ENCODE data around the gene GCN1. TPM values are rescaled to one million over a fixed set of nuclear protein-coding genes. Genes with fewer than 3 reads are reported as not detected.

The GCN1 gene
- total RNA-seq, 6 experiments from 2014 or later = 76.5 to 102 (median 83.1) TPM

GRCh38 chr12:120094485-120094884 is 100.0 kb downstream of the GCN1 start:
- H3K4me3 Mint-ChIP-seq = no peak overlapping the region

DNA sequence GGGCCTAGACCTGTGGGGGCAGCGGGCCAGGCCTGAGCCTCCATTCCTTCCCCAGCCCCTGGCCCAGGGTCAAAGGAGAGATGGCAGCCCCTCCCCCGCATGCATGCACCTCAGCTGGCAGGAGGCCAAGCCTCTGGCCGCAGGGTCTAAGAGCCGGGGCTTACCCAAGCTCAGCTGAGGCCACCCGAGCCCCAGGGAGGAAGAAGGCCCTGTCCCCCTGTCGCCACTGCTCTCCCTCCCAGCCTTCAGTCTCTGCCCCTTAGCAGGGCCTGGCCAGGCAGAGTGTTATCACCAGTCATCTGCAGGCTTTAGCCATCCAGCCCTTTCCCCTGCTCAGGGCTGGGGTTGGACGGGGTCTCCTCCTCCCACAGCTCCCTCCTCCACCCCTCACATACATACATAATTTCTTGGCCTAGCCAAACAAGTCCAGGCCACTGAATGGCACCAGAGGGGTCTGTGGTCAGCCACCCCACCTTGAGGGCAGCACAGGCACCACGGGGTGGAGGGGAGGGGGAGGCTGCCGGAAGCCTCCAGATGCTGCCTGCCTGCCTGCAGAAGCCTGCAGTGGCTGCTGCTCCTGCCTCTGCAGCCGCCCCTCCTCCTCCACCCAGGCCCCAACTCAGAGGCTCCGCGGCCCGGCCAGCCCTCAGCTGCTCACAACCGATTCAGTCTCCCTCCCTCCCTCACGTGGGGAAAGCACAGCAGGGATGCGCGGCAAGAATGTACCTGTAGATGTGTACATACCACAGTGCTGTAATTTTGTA is 100.7 kb downstream of the GCN1 start:
- H3K27ac Mint-ChIP-seq = no peak overlapping the region
- H3K36me3 Mint-ChIP-seq (ENCODE audit: low read depth) = peaks cover 8% of the 10 kb centered on the region
- DNase-seq = no peak
- H3K4me1 Mint-ChIP-seq (ENCODE audit: low read depth) = no peaks in the 10 kb centered on the region
- peaks cover 2% of the 10 kb centered on the region; the same call in 1 of the 2 replicates for H3K27me3 Mint-ChIP-seq (ENCODE audit: insufficient read depth)
- TF ChIP-seq, protein P1, sequence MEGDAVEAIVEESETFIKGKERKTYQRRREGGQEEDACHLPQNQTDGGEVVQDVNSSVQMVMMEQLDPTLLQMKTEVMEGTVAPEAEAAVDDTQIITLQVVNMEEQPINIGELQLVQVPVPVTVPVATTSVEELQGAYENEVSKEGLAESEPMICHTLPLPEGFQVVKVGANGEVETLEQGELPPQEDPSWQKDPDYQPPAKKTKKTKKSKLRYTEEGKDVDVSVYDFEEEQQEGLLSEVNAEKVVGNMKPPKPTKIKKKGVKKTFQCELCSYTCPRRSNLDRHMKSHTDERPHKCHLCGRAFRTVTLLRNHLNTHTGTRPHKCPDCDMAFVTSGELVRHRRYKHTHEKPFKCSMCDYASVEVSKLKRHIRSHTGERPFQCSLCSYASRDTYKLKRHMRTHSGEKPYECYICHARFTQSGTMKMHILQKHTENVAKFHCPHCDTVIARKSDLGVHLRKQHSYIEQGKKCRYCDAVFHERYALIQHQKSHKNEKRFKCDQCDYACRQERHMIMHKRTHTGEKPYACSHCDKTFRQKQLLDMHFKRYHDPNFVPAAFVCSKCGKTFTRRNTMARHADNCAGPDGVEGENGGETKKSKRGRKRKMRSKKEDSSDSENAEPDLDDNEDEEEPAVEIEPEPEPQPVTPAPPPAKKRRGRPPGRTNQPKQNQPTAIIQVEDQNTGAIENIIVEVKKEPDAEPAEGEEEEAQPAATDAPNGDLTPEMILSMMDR (IDR thresholded peaks at IDR 0.05) = no peak
- no peaks in the 10 kb centered on the region for H3K9me3 Mint-ChIP-seq
- no peak overlapping the region for H3K4me3 Mint-ChIP-seq

More at GRCh38 chr12:120094485-120094884, 100.0 kb downstream of the GCN1 start:
- TF ChIP-seq, protein P1 (IDR thresholded peaks at IDR 0.05) = no peak
- no peak overlapping the region for H3K27ac Mint-ChIP-seq
- no peaks in the 10 kb centered on the region for H3K4me1 Mint-ChIP-seq (ENCODE audit: low read depth)
- peaks cover 8% of the 10 kb centered on the region for H3K36me3 Mint-ChIP-seq (ENCODE audit: low read depth)
- no peak for DNase-seq
- H3K9me3 Mint-ChIP-seq = no peaks in the 10 kb centered on the region
- H3K27me3 Mint-ChIP-seq (ENCODE audit: insufficient read depth) = peaks cover 2% of the 10 kb centered on the region; the same call in 1 of the 2 replicates

- no peaks in the 10 kb centered on the region for H3K9me3 Mint-ChIP-seq
- no peak overlapping the region for H3K4me3 Mint-ChIP-seq
- H3K27ac Mint-ChIP-seq = no peak overlapping the region
- H3K27me3 Mint-ChIP-seq (ENCODE audit: insufficient read depth) = peaks cover 2% of the 10 kb centered on the region; the same call in 1 of the 2 replicates
- H3K36me3 Mint-ChIP-seq (ENCODE audit: low read depth) = peaks cover 8% of the 10 kb centered on the region
- TF ChIP-seq, protein P1 (IDR thresholded peaks at IDR 0.05) = no peak
- no peaks in the 10 kb centered on the region for H3K4me1 Mint-ChIP-seq (ENCODE audit: low read depth)
- no peak for DNase-seq
Measured at GRCh38 chr12:120093336-120093591, 101.3 kb downstream of the GCN1 start.

GRCh38 chr12:120092551-120093335 is 101.8 kb downstream of the GCN1 start:
- H3K27ac Mint-ChIP-seq = no peak overlapping the region; the same call in 1 of the 2 replicates
- H3K9me3 Mint-ChIP-seq = no peaks in the 10 kb centered on the region
- peaks cover 1% of the 10 kb centered on the region; the same call in 1 of the 2 replicates for H3K4me1 Mint-ChIP-seq (ENCODE audit: low read depth)
- no peak overlapping the region for H3K4me3 Mint-ChIP-seq
- no peak for DNase-seq
- peaks cover 8% of the 10 kb centered on the region for H3K36me3 Mint-ChIP-seq (ENCODE audit: low read depth)
- peaks cover 2% of the 10 kb centered on the region; the same call in 1 of the 2 replicates for H3K27me3 Mint-ChIP-seq (ENCODE audit: insufficient read depth)
- TF ChIP-seq, protein P1 (IDR thresholded peaks at IDR 0.05) = no peak

- Mint-ChIP-seq H3K27me3 (ENCODE audit: insufficient read depth) (peaks cover 5% of the 10 kb centered on the region), H3K4me1 (ENCODE audit: low read depth) (peaks cover 11% of the 10 kb centered on the region), H3K4me3 (no peak overlapping the region), H3K36me3 (ENCODE audit: low read depth) (peaks cover 8% of the 10 kb centered on the region), H3K9me3 (no peaks in the 10 kb centered on the region), H3K27ac (no peak overlapping the region)
- TF ChIP-seq, protein P1 (IDR thresholded peaks at IDR 0.05) = no peak
- no peak for DNase-seq
Measured at GRCh38 chr12:120091371-120092090, 103.0 kb downstream of the GCN1 start.
